Measurements from ENCODE around the gene CEMIP. TPM values are rescaled to one million over a fixed set of nuclear protein-coding genes. Genes with fewer than 3 reads are reported as not detected.

Gene CEMIP
- total and polyA plus RNA-seq, 2 of the 13 experiments (the other 11 are each of a cell fraction or from before 2014, with no cell fraction given): 4.3 to 28.5 TPM

DNA sequence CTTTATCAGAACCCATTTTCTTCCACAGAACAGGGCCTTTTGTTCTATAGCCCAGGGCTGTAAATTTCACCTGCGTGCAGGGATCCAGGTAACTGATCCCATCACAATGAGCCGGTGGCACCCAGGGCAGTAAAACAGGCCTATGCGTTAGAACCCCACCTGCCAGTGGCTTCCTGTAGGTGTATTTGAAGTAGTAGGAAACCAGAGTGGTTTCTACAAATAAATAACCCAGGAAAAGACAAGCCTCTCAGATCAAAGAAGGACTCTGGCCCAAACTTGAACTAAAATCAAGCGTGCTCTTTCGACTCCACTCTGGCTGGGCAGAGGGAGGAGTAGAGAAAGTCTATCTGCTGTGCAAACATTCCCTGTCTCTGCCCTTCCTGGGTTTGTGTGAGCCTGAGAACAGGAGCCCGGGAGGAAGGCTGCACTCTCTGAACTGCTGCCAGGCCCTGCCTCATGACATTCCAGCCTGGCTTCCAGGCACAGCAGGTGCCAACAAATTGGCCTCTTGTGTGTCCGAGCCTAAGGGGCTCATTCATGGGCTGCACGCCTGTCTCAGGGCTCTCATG, 77.7 kb downstream of the CEMIP start (continued):
- TF ChIP-seq, protein P1, sequence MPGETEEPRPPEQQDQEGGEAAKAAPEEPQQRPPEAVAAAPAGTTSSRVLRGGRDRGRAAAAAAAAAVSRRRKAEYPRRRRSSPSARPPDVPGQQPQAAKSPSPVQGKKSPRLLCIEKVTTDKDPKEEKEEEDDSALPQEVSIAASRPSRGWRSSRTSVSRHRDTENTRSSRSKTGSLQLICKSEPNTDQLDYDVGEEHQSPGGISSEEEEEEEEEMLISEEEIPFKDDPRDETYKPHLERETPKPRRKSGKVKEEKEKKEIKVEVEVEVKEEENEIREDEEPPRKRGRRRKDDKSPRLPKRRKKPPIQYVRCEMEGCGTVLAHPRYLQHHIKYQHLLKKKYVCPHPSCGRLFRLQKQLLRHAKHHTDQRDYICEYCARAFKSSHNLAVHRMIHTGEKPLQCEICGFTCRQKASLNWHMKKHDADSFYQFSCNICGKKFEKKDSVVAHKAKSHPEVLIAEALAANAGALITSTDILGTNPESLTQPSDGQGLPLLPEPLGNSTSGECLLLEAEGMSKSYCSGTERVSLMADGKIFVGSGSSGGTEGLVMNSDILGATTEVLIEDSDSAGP (CRISPR knock-in tag; IDR thresholded peaks at IDR 0.05; ENCODE audit: borderline replicate concordance): peak; percentile 49; the same call in 1 of the 2 replicates
- TF ChIP-seq ZKSCAN5 (CRISPR knock-in tag; IDR thresholded peaks at IDR 0.05) (peak; percentile 99), TBP (CRISPR knock-in tag; IDR thresholded peaks at IDR 0.05) (no peak), CEBPG (CRISPR knock-in tag; IDR thresholded peaks at IDR 0.05) (peak; percentile 57), NR3C1 (CRISPR knock-in tag; IDR thresholded peaks at IDR 0.05) (no peak), MEIS1 (CRISPR knock-in tag; IDR thresholded peaks at IDR 0.05; ENCODE audit: borderline replicate concordance) (peak; percentile 31; the same call in 1 of the 2 replicates), ZNF563 (CRISPR knock-in tag; IDR thresholded peaks at IDR 0.05) (peak; percentile 50; the same call in 1 of the 2 replicates), PITX1 (CRISPR knock-in tag; IDR thresholded peaks at IDR 0.05) (peak; percentile 63; the same call in 1 of the 2 replicates), FOXJ3 (CRISPR knock-in tag; IDR thresholded peaks at IDR 0.05; ENCODE audit: borderline replicate concordance) (peak; percentile 69), CEBPB (IDR thresholded peaks at IDR 0.05; ENCODE audit: borderline replicate concordance, low read depth, low read length) (no peak), RARA (CRISPR knock-in tag; IDR thresholded peaks at IDR 0.05) (peak; percentile 96), ZNF589 (CRISPR knock-in tag; conservative IDR thresholded peaks at IDR 0.05) (no peak), FOSL2 (CRISPR knock-in tag; IDR thresholded peaks at IDR 0.05) (peak; percentile 68)
- TF ChIP-seq, protein P2, sequence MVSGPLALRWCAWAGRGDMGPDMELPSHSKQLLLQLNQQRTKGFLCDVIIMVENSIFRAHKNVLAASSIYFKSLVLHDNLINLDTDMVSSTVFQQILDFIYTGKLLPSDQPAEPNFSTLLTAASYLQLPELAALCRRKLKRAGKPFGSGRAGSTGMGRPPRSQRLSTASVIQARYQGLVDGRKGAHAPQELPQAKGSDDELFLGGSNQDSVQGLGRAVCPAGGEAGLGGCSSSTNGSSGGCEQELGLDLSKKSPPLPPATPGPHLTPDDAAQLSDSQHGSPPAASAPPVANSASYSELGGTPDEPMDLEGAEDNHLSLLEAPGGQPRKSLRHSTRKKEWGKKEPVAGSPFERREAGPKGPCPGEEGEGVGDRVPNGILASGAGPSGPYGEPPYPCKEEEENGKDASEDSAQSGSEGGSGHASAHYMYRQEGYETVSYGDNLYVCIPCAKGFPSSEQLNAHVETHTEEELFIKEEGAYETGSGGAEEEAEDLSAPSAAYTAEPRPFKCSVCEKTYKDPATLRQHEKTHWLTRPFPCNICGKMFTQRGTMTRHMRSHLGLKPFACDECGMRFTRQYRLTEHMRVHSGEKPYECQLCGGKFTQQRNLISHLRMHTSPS (CRISPR knock-in tag; IDR thresholded peaks at IDR 0.05; ENCODE audit: low read depth): peak; percentile 79; the same call in 1 of the 2 replicates
- TF ChIP-seq, protein P3, sequence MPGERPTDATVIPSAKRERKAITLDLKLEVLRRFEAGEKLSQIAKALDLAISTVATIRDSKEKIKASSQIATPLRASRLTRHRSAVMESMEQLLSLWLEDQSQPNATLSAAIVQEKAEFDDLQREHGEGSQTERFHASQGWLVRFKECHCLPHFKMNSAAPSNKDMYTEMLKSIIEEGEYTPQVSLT (CRISPR knock-in tag; IDR thresholded peaks at IDR 0.05; ENCODE audit: borderline replicate concordance, low read depth): no peak
- TF ChIP-seq, protein P4, sequence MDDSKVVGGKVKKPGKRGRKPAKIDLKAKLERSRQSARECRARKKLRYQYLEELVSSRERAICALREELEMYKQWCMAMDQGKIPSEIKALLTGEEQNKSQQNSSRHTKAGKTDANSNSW (CRISPR knock-in tag; IDR thresholded peaks at IDR 0.05; ENCODE audit: borderline replicate concordance): no peak
- TF ChIP-seq, protein P5, sequence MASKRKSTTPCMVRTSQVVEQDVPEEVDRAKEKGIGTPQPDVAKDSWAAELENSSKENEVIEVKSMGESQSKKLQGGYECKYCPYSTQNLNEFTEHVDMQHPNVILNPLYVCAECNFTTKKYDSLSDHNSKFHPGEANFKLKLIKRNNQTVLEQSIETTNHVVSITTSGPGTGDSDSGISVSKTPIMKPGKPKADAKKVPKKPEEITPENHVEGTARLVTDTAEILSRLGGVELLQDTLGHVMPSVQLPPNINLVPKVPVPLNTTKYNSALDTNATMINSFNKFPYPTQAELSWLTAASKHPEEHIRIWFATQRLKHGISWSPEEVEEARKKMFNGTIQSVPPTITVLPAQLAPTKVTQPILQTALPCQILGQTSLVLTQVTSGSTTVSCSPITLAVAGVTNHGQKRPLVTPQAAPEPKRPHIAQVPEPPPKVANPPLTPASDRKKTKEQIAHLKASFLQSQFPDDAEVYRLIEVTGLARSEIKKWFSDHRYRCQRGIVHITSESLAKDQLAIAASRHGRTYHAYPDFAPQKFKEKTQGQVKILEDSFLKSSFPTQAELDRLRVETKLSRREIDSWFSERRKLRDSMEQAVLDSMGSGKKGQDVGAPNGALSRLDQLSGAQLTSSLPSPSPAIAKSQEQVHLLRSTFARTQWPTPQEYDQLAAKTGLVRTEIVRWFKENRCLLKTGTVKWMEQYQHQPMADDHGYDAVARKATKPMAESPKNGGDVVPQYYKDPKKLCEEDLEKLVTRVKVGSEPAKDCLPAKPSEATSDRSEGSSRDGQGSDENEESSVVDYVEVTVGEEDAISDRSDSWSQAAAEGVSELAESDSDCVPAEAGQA (IDR thresholded peaks at IDR 0.05; ENCODE audit: low read depth): no peak
- TF ChIP-seq, protein P5 (CRISPR knock-in tag; IDR thresholded peaks at IDR 0.05; ENCODE audit: borderline replicate concordance): no peak
